Left kidney (tissue), 2 donors: ENCODE data around the gene OR2F1. TPM values are rescaled to one million over a fixed set of nuclear protein-coding genes. Genes with fewer than 3 reads are reported as not detected.
"Not testable (repeated sequence)": the region's sequence is repeated elsewhere in the genome, so short reads cannot be mapped to it uniquely, and the experiment has no call there.

Source experiments
- DNase-seq: peaks from one replicate; pipeline ENCODE4 v3.0.0-alpha.2; 2013
- polyA plus RNA-seq: library from polyadenylated mRNA; unstranded; fragments of 120-200 nt; gene quantifications from one replicate; pipeline ENCODE4 v1.2.1, GENCODE V29; 2013; ENCODE audit not compliant: insufficient read length

Gene OR2F1
- polyA plus RNA-seq, 1 donor, result 0.45 TPM

- no peak for DNase-seq
Measured at GRCh38 chr7:144009361-144009760, 54.7 kb downstream of the OR2F1 start.

DNA sequence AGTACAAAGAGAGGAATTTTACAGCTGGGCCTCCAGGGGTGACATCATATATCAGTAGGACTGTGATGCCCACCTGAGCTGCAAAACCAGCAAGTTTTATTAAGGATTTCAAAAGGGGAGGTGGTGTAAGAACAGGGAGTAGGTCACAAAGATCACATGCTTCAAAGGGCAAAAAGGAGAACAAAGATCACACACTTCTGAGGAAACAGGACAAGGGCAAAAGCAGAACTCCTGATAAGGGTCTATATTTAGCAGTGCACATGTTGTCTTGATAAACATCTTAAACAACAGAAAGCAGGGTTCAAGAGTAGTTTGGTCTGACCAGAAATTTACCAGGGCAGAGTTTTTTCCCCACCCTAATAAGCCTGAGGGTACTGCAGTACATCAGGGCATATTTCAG, 55.4 kb downstream of the OR2F1 start:
- DNase-seq, result not testable (repeated sequence)

GRCh38 chr7:144010821-144011220, 56.2 kb downstream of the OR2F1 start:
- DNase-seq, result not testable (repeated sequence)

GRCh38 chr7:144011458-144012230, 57.0 kb downstream of the OR2F1 start:
- no peak for DNase-seq

Other genes with a start within 250 kb of the OR2F1 start
- gene CTAGE6, start 197.1 kb upstream of the OR2F1 start, polyA plus RNA-seq, result not detected
- 84.1 TPM for gene TCAF1, start 52.7 kb upstream of the OR2F1 start, polyA plus RNA-seq
- gene OR2F2, start 19.6 kb upstream of the OR2F1 start, polyA plus RNA-seq, result not detected
- gene OR6B1, start 45.5 kb downstream of the OR2F1 start, polyA plus RNA-seq, result not detected
- gene OR2A5, start 94.1 kb downstream of the OR2F1 start, polyA plus RNA-seq, result 0.18 TPM
- gene OR2A25, start 115.0 kb downstream of the OR2F1 start, polyA plus RNA-seq, result 0.22 TPM
- gene OR2A12, start 131.4 kb downstream of the OR2F1 start, polyA plus RNA-seq, result 0.05 TPM
- gene OR2A2, start 154.7 kb downstream of the OR2F1 start, polyA plus RNA-seq, result not detected
- gene OR2A14, start 168.3 kb downstream of the OR2F1 start, polyA plus RNA-seq, result not detected
- 1.0 TPM for gene CTAGE4, start 228.6 kb downstream of the OR2F1 start, polyA plus RNA-seq
- gene ARHGEF35, start 241.0 kb downstream of the OR2F1 start, polyA plus RNA-seq, result 24.0 TPM